Keratinocyte (primary cell): ENCODE measurements around the gene ANKRD23. TPM values are rescaled to one million over a fixed set of nuclear protein-coding genes. Genes with fewer than 3 reads are reported as not detected.

Source experiments
- DNase-seq: peaks from one replicate; pipeline ENCODE4 v3.0.0-alpha.2; 2011; ENCODE audit warnings: low read depth, missing footprints, low spot score
- FAIRE-seq: peaks from 2 replicates; lab custom pipeline; 2011; peaks lifted over from hg19 to GRCh38; lab: Jason Lieb, UNC
- H2AFZ ChIP-seq: 2 replicates; pipeline ENCODE4 v1.6.0; 2012; ENCODE audit warnings: low read length, control low read depth, inconsistent platforms; ENCODE audit not compliant: control insufficient read depth
- H3K27ac ChIP-seq: 2 replicates; pipeline ENCODE4 v1.5.1; 2011; ENCODE audit warnings: low read length; ENCODE audit not compliant: control insufficient read depth, insufficient read depth
- H3K27me3 ChIP-seq: 3 replicates; pipeline ENCODE4 v1.6.0; 2011; ENCODE audit warnings: low read length; ENCODE audit not compliant: control insufficient read depth, insufficient read depth; ENCODE audit errors: extremely low read depth
- H3K36me3 ChIP-seq, 2 experiments: 2 replicates in 1 of 2; 3 replicates in 1 of 2; pipeline ENCODE4 v1.5.1; 2011; ENCODE audit warnings: low read length in 2 of 2, mild to moderate bottlenecking in 1 of 2; ENCODE audit not compliant: control insufficient read depth in 2 of 2, insufficient read depth in 2 of 2; ENCODE audit errors: extremely low read depth in 1 of 2
- H3K4me1 ChIP-seq: 3 replicates; pipeline ENCODE4 v1.5.1; 2011; ENCODE audit warnings: low read length; ENCODE audit not compliant: control insufficient read depth, insufficient read depth; ENCODE audit errors: extremely low read depth
- H3K4me2 ChIP-seq: 3 replicates; pipeline ENCODE4 v1.6.0; 2011; ENCODE audit warnings: low read depth, low read length; ENCODE audit not compliant: control insufficient read depth, insufficient read depth; ENCODE audit errors: extremely low read depth
- H3K4me3 ChIP-seq, 3 experiments: fragments of 200-600 bp in 1 of 3; sonication (generic) in 1 of 3; 2 replicates in 2 of 3; 3 replicates in 1 of 3; pipeline ENCODE4 v1.5.1; 2011 to 2016; ENCODE audit warnings: low read length in 3 of 3, mild to moderate bottlenecking in 3 of 3, control low read depth in 2 of 3, inconsistent platforms in 1 of 3, low read depth in 1 of 3, mixed read lengths in 1 of 3, mixed run types in 1 of 3, moderate library complexity in 1 of 3; ENCODE audit not compliant: control insufficient read depth in 2 of 3, insufficient read depth in 2 of 3; ENCODE audit errors: extremely low read depth in 1 of 3
- H3K79me2 ChIP-seq: 2 replicates; pipeline ENCODE4 v1.6.0; 2012; ENCODE audit warnings: low read length; ENCODE audit not compliant: control insufficient read depth, insufficient read depth
- H3K9ac ChIP-seq: 3 replicates; pipeline ENCODE4 v1.6.0; 2011; ENCODE audit warnings: low read length; ENCODE audit not compliant: control insufficient read depth, insufficient read depth; ENCODE audit errors: extremely low read depth
- H3K9me1 ChIP-seq: 3 replicates; pipeline ENCODE4 v1.6.0; 2011; ENCODE audit warnings: low read length; ENCODE audit not compliant: control insufficient read depth, insufficient read depth; ENCODE audit errors: extremely low read depth
- H3K9me3 ChIP-seq: 2 replicates; pipeline ENCODE4 v1.5.1; 2012; ENCODE audit warnings: low read depth, low read length; ENCODE audit not compliant: control insufficient read depth
- H4K20me1 ChIP-seq: 3 replicates; pipeline ENCODE4 v1.6.0; 2011; ENCODE audit warnings: low read length; ENCODE audit not compliant: control insufficient read depth, insufficient read depth; ENCODE audit errors: extremely low read depth
- EZH2 ChIP-seq: IDR thresholded peaks from one replicate; pipeline ENCODE4 v1.6.1; 2012; ENCODE audit warnings: inconsistent platforms, mild to moderate bottlenecking, low read length, moderate library complexity
- dilution Hi-C: fragments of 300-500 bp; cut with MboI; formaldehyde crosslinking; loops from one replicate; pipeline ENCODE4 v1.7.0; 2020; ENCODE audit warnings: low sequenced_read_pairs; ENCODE audit not compliant: extremely low pct_ligation_motif_present
- polyA plus RNA-seq, 5 experiments: library from polyadenylated mRNA; depleted of rRNA in 3 of 5; stranded (reverse) in 3 of 5; stranded (forward) in 1 of 5; unstranded in 1 of 5; fragments of >200 nt; gene quantifications; 1 replicate in 1 of 5; 2 replicates in 3 of 5; 3 replicates in 1 of 5; pipeline versions ENCODE4 v1.2.1 to v1.2.3, GENCODE V29; 2011 to 2012; ENCODE audit warnings: missing spikeins in 2 of 5, low read depth in 1 of 5, low replicate concordance in 1 of 5
- TF ChIP-seq, protein P1 (sequence below), 3 experiments: IDR thresholded peaks in 1 of 3; conservative IDR thresholded peaks in 1 of 3; optimal IDR thresholded peaks in 1 of 3; 2 replicates in 2 of 3; 3 replicates in 1 of 3; pipeline versions ENCODE3 to v1.5.1; 2011; ENCODE audit warnings: low read length in 3 of 3, mild to moderate bottlenecking in 3 of 3, moderate library complexity in 2 of 3, control low read depth in 1 of 3, inconsistent platforms in 1 of 3; ENCODE audit not compliant: insufficient read depth in 2 of 3; ENCODE audit errors: extremely low read depth in 1 of 3

Gene ANKRD23
- polyA plus RNA-seq, 1 donor (not counting 4 experiments of a cell fraction or from before 2014, with no cell fraction given), result 1.4 TPM

DNA sequence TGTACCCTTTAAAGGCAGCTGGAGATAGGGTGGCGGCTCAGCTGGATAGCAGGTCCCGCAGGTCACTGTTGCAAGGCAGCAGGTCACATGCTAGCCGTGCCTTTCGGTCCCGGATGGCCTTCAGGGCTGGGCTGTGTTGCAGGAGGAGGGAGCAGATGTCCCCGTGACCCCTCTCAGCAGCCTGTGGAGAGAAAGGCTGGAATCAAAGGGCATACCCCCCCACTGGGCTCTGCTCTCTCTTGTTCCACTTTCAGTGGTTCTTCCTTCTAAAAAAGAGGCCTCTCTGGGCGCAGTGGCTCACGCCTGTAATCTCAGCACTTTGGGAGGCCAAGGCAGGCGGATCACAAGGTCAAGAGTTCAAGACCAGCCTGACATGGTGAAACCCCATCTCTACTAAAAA is 4.4 kb upstream of the ANKRD23 start:
- H3K9me3 ChIP-seq, result no peaks in the 10 kb centered on the region
- TF ChIP-seq, protein P1, sequence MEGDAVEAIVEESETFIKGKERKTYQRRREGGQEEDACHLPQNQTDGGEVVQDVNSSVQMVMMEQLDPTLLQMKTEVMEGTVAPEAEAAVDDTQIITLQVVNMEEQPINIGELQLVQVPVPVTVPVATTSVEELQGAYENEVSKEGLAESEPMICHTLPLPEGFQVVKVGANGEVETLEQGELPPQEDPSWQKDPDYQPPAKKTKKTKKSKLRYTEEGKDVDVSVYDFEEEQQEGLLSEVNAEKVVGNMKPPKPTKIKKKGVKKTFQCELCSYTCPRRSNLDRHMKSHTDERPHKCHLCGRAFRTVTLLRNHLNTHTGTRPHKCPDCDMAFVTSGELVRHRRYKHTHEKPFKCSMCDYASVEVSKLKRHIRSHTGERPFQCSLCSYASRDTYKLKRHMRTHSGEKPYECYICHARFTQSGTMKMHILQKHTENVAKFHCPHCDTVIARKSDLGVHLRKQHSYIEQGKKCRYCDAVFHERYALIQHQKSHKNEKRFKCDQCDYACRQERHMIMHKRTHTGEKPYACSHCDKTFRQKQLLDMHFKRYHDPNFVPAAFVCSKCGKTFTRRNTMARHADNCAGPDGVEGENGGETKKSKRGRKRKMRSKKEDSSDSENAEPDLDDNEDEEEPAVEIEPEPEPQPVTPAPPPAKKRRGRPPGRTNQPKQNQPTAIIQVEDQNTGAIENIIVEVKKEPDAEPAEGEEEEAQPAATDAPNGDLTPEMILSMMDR (optimal IDR thresholded peaks at IDR 0.05 in 1 of 3, IDR thresholded peaks at IDR 0.05 in 1 of 3, conservative IDR thresholded peaks at IDR 0.05 in 1 of 3; ENCODE audit: extremely low read depth in 1 of 3, insufficient read depth in 2 of 3, low read length in 3 of 3), result no peak
- H3K79me2 ChIP-seq, result no peaks in the 10 kb centered on the region
- no peak overlapping the region for H3K4me2 ChIP-seq
- H3K36me3 ChIP-seq, result peaks cover 0 to 3% of the 10 kb centered on the region in 2 experiments
- no peak overlapping the region for H2AFZ ChIP-seq
- no peak overlapping the region for H3K9ac ChIP-seq
- H3K4me3 ChIP-seq, result no peak overlapping the region
- H3K27ac ChIP-seq, result no peak overlapping the region
- H4K20me1 ChIP-seq, result no peaks in the 10 kb centered on the region
- DNase-seq, result no peak
- dilution Hi-C loops, result no loop called here
- FAIRE-seq, result no peak
- H3K4me1 ChIP-seq, result no peaks in the 10 kb centered on the region
- H3K27me3 ChIP-seq, result no peaks in the 10 kb centered on the region
- H3K9me1 ChIP-seq, result no peaks in the 10 kb centered on the region

DNA sequence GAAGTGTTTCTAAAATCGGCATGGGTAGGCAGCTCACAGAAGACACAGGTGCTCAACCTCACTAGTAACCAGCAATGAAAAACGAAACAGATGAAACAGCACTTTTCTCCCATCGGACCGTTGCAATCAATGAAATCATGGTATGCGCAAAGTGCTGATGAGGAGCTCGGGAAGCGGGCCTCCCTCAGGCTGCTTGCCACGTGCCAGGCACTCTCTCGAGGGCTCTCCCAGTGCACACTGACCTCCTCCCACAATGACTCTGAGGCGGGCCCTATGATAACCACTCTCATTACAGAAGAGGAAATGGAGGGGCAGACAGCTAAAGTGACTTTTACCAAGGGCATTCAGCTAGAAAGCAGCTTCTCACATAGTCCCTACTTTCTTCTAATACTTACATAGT is 3.8 kb upstream of the ANKRD23 start:
- Histone ChIP-seq H3K9me1 (no peaks in the 10 kb centered on the region), H3K9me3 (no peaks in the 10 kb centered on the region), H3K4me3 (no peak overlapping the region), H4K20me1 (no peaks in the 10 kb centered on the region), H3K36me3 (peaks cover 0 to 3% of the 10 kb centered on the region in 2 experiments), H2AFZ (no peak overlapping the region), H3K79me2 (no peaks in the 10 kb centered on the region), H3K4me2 (no peak overlapping the region), H3K27ac (no peak overlapping the region), H3K4me1 (no peaks in the 10 kb centered on the region), H3K9ac (no peak overlapping the region), H3K27me3 (no peaks in the 10 kb centered on the region)
- FAIRE-seq, result no peak
- dilution Hi-C loops, result no loop called here
- TF ChIP-seq, protein P1 (optimal IDR thresholded peaks at IDR 0.05 in 1 of 3, IDR thresholded peaks at IDR 0.05 in 1 of 3, conservative IDR thresholded peaks at IDR 0.05 in 1 of 3; ENCODE audit: extremely low read depth in 1 of 3, insufficient read depth in 2 of 3, low read length in 3 of 3), result no peak
- no peak for TF ChIP-seq EZH2
- DNase-seq, result no peak
